Loucy (cell line): Measurements from ENCODE around the gene CHST2.
"Not testable (repeated sequence)": the region's sequence is repeated elsewhere in the genome, so short reads cannot be mapped to it uniquely, and the experiment has no call there.

Experiments used
- H2AFZ ChIP-seq: fragments of 200-600 bp; sonication (generic); 2 replicates; pipeline ENCODE4 v1.6.0; 2016; ENCODE audit warnings: antibody characterized with exemption, mild to moderate bottlenecking, low read length, moderate library complexity
- H3F3A ChIP-seq: fragments of 200-600 bp; 2 replicates; pipeline ENCODE4 v1.6.0; 2016; ENCODE audit warnings: antibody characterized with exemption, low read depth, mild to moderate bottlenecking
- H3K27me3 ChIP-seq: fragments of 200-600 bp; sonication (generic); 2 replicates; pipeline ENCODE4 v1.6.1; 2014; ENCODE audit warnings: low read length, mild to moderate bottlenecking; ENCODE audit not compliant: insufficient read depth, poor library complexity, severe bottlenecking
- H3K36me3 ChIP-seq: fragments of 200-600 bp; sonication (generic); 2 replicates; pipeline ENCODE4 v1.6.1; 2016; ENCODE audit warnings: low read length; ENCODE audit not compliant: insufficient read depth
- H3K4me1 ChIP-seq: fragments of 200-600 bp; sonication (generic); 2 replicates; pipeline ENCODE4 v1.5.1; 2014; ENCODE audit warnings: low read length, mild to moderate bottlenecking; ENCODE audit not compliant: insufficient read depth, poor library complexity, severe bottlenecking
- H3K4me2 ChIP-seq: fragments of 200-600 bp; sonication (generic); 2 replicates; pipeline ENCODE4 v1.6.0; 2014; ENCODE audit warnings: antibody characterized with exemption, low read length, low read depth, mild to moderate bottlenecking; ENCODE audit not compliant: poor library complexity, severe bottlenecking
- H3K4me3 ChIP-seq: fragments of 200-600 bp; sonication (generic); 2 replicates; pipeline ENCODE4 v1.5.1; 2014; ENCODE audit warnings: low read length, mild to moderate bottlenecking, mixed read lengths; ENCODE audit not compliant: poor library complexity, severe bottlenecking
- H3K79me2 ChIP-seq: fragments of 200-600 bp; sonication (generic); 2 replicates; pipeline ENCODE4 v1.6.1; 2014; ENCODE audit warnings: low read length; ENCODE audit not compliant: insufficient read depth
- H3K9ac ChIP-seq: fragments of 200-600 bp; sonication (generic); 2 replicates; pipeline ENCODE4 v1.6.0; 2014; ENCODE audit warnings: mild to moderate bottlenecking, low read depth, low read length, moderate library complexity; ENCODE audit not compliant: poor library complexity, severe bottlenecking
- H3K9me2 ChIP-seq: fragments of 200-600 bp; sonication (generic); replicated peaks from 2 replicates; pipeline ENCODE4 v1.6.1; 2016; ENCODE audit warnings: low read depth, low read length, mixed read lengths
- H3K9me3 ChIP-seq: fragments of 200-600 bp; sonication (generic); 2 replicates; pipeline ENCODE4 v1.6.1; 2014; ENCODE audit warnings: mild to moderate bottlenecking, antibody characterized with exemption, low read length, low read depth; ENCODE audit not compliant: insufficient read depth
- H4K20me1 ChIP-seq: fragments of 200-600 bp; sonication (generic); 2 replicates; pipeline ENCODE4 v1.6.0; 2014; ENCODE audit warnings: antibody characterized with exemption, low read length, mild to moderate bottlenecking; ENCODE audit not compliant: insufficient read depth, poor library complexity, severe bottlenecking
- CTCF ChIP-seq: fragments of 200-600 bp; sonication (generic); conservative IDR thresholded peaks from 2 replicates; pipeline ENCODE4 v1.5.1; 2014; ENCODE audit warnings: mild to moderate bottlenecking, antibody characterized with exemption, low read length
- EZH2phosphoT487 ChIP-seq: fragments of 200-600 bp; IDR thresholded peaks from 2 replicates; pipeline ENCODE4 v1.6.1; 2018; ENCODE audit warnings: antibody characterized with exemption, mild to moderate bottlenecking, moderate library complexity, borderline replicate concordance

CHST2 gene

GRCh38 chr3:143119009-143119914 is at the start of gene CHST2:
CHST2 (plus strand) TSS chr3:143119771; CDS start chr3:143120817, 1,046 bp downstream.
- Histone ChIP-seq H3K27me3 (no peaks in the 10 kb centered on the region), H3K9me3 (no peaks in the 10 kb centered on the region), H2AFZ (peak within 1 kb of the TSS; percentile 93), H3K4me1 (peaks cover 7% of the 10 kb centered on the region), H3K36me3 (no peaks in the 10 kb centered on the region), H3K79me2 (no peaks in the 10 kb centered on the region), H4K20me1 (no peaks in the 10 kb centered on the region), H3K9me2 (no peaks in the 10 kb centered on the region), H3F3A (peaks cover 5% of the 10 kb centered on the region; the same call in 1 of the 2 replicates), H3K4me2 (peak within 1 kb of the TSS; percentile 72), H3K9ac (peak within 1 kb of the TSS; percentile 78), H3K4me3 (peak within 1 kb of the TSS; percentile 82)
- TF ChIP-seq EZH2phosphoT487 (no peak), CTCF (no peak)

GRCh38 chr3:143070977-143071551 is 48.5 kb upstream of the CHST2 start:
- H2AFZ ChIP-seq, result no peak overlapping the region
- no peak overlapping the region for H3K4me2 ChIP-seq
- H3K4me1 ChIP-seq, result no peaks in the 10 kb centered on the region
- no peaks in the 10 kb centered on the region for H3K79me2 ChIP-seq
- H3K9me2 ChIP-seq, result no peaks in the 10 kb centered on the region
- H3F3A ChIP-seq, result no peaks in the 10 kb centered on the region
- H3K9ac ChIP-seq, result no peak overlapping the region
- no peaks in the 10 kb centered on the region for H3K9me3 ChIP-seq
- TF ChIP-seq EZH2phosphoT487, result no peak
- TF ChIP-seq CTCF, result no peak
- H3K27me3 ChIP-seq, result no peaks in the 10 kb centered on the region
- no peaks in the 10 kb centered on the region for H4K20me1 ChIP-seq
- no peak overlapping the region for H3K4me3 ChIP-seq
- no peaks in the 10 kb centered on the region for H3K36me3 ChIP-seq

- Histone ChIP-seq H3K27me3 (no peaks in the 10 kb centered on the region), H3K36me3 (no peaks in the 10 kb centered on the region), H3K9me3 (no peaks in the 10 kb centered on the region), H3K79me2 (no peaks in the 10 kb centered on the region), H3K9ac (no peak overlapping the region), H3K4me3 (no peak overlapping the region), H3F3A (no peaks in the 10 kb centered on the region), H3K9me2 (no peaks in the 10 kb centered on the region), H2AFZ (no peak overlapping the region), H3K4me1 (no peaks in the 10 kb centered on the region), H3K4me2 (no peak overlapping the region), H4K20me1 (no peaks in the 10 kb centered on the region)
- no peak for TF ChIP-seq CTCF
- no peak for TF ChIP-seq EZH2phosphoT487
Measured at GRCh38 chr3:143071776-143072175, 47.8 kb upstream of the CHST2 start.

- not testable (repeated sequence) for H3K9me2 ChIP-seq, H3K4me2 ChIP-seq, H3K4me3 ChIP-seq, H2AFZ ChIP-seq, H3K27me3 ChIP-seq, H3K9ac ChIP-seq, H3K4me1 ChIP-seq, H3K79me2 ChIP-seq, H3F3A ChIP-seq, H3K36me3 ChIP-seq, H4K20me1 ChIP-seq, H3K9me3 ChIP-seq
Measured at GRCh38 chr3:143072298-143073020, 47.1 kb upstream of the CHST2 start.

GRCh38 chr3:143073541-143073940 is 46.0 kb upstream of the CHST2 start:
- not testable (repeated sequence) for H3K9me2 ChIP-seq, H3K9ac ChIP-seq, H3K9me3 ChIP-seq, H2AFZ ChIP-seq, H3K4me2 ChIP-seq, H3K4me3 ChIP-seq, H3K79me2 ChIP-seq, H3F3A ChIP-seq, H4K20me1 ChIP-seq, H3K36me3 ChIP-seq, H3K27me3 ChIP-seq, H3K4me1 ChIP-seq
